Endodermal cell (in vitro differentiated cells): Measurements from ENCODE around the gene CRABP2. TPM values are rescaled to one million over a fixed set of nuclear protein-coding genes. Genes with fewer than 3 reads are reported as not detected.

ENCODE experiments used
- DNase-seq: peaks from one replicate; pipeline ENCODE4 v3.0.0-alpha.2; 2017
- H3K27ac ChIP-seq: 2 replicates; pipeline ENCODE4 v1.5.1; 2013; ENCODE audit warnings: mild to moderate bottlenecking, low read depth, low read length, moderate library complexity
- H3K27me3 ChIP-seq: 2 replicates; pipeline ENCODE4 v1.6.1; 2013; ENCODE audit warnings: mild to moderate bottlenecking, low read length, moderate library complexity; ENCODE audit not compliant: insufficient read depth, control insufficient read depth, poor library complexity, severe bottlenecking
- H3K36me3 ChIP-seq: 2 replicates; pipeline ENCODE4 v1.7.0; 2013; ENCODE audit warnings: mild to moderate bottlenecking, low read length, moderate library complexity; ENCODE audit not compliant: control insufficient read depth, insufficient read depth
- H3K4me1 ChIP-seq: one replicate; pipeline ENCODE4 v1.7.0; 2013; ENCODE audit warnings: low read length; ENCODE audit not compliant: control insufficient read depth, insufficient read depth
- H3K4me3 ChIP-seq: 2 replicates; pipeline ENCODE4 v1.5.1; 2013; ENCODE audit warnings: mild to moderate bottlenecking, low read length, moderate library complexity
- H3K9ac ChIP-seq: 2 replicates; pipeline ENCODE4 v1.6.1; 2013; ENCODE audit warnings: mild to moderate bottlenecking, low read length, moderate library complexity; ENCODE audit not compliant: poor library complexity, severe bottlenecking; ENCODE audit errors: extremely low read depth
- H3K9me3 ChIP-seq: 2 replicates; pipeline ENCODE4 v1.6.1; 2013; ENCODE audit warnings: mild to moderate bottlenecking, low read length, moderate library complexity; ENCODE audit not compliant: control insufficient read depth
- H3K27ac Mint-ChIP-seq: 2 replicates; pipeline ENCODE4 v1.8.0; 2020; ENCODE audit warnings: mixed read lengths
- H3K27me3 Mint-ChIP-seq: 2 replicates; pipeline ENCODE4 v1.8.0; 2021; ENCODE audit warnings: mild to moderate bottlenecking, mixed read lengths; ENCODE audit not compliant: insufficient read depth
- H3K36me3 Mint-ChIP-seq: 2 replicates; pipeline ENCODE4 v1.8.0; 2020; ENCODE audit warnings: low read depth, mixed read lengths
- H3K4me1 Mint-ChIP-seq: 2 replicates; pipeline ENCODE4 v1.8.0; 2020; ENCODE audit warnings: mixed read lengths
- H3K4me3 Mint-ChIP-seq: 2 replicates; pipeline ENCODE4 v1.8.0; 2020; ENCODE audit warnings: mild to moderate bottlenecking, moderate library complexity, mixed read lengths
- H3K9me3 Mint-ChIP-seq: 2 replicates; pipeline ENCODE4 v1.8.0; 2020; ENCODE audit warnings: mild to moderate bottlenecking, mixed read lengths
- CTCF ChIP-seq: fragments of 200-600 bp; sonication (generic); conservative IDR thresholded peaks from 2 replicates; pipeline ENCODE4 v1.5.0; 2021; ENCODE audit warnings: antibody characterized with exemption, mild to moderate bottlenecking
- WGBS, 2 experiments: methylation state at CpG; one replicate each; pipeline versions ENCODE4 v1.1.5 to v1.1.7; 2013; ENCODE audit warnings: missing lambda C conversion rate in 2 of 2, mixed read lengths in 1 of 2; ENCODE audit not compliant: insufficient coverage in 1 of 2, insufficient read length in 1 of 2; 5-methylcytosine and 5-hydroxymethylcytosine counted together
- total RNA-seq, 2 donors: library from RNA; stranded (reverse); fragmentation: NEBNext Ultra II Directional in 1 of 2; extraction: Animal tissue kit (Norgen Biotek cat#: 25700) in 1 of 2; gene quantifications; 2 replicates in 1 of 2; 3 replicates in 1 of 2; pipeline ENCODE4 v1.2.1, GENCODE V29; 2021

Gene CRABP2
- total RNA-seq, 2 donors from 2014 or later: 243 to 780 TPM

- Histone ChIP-seq H3K27ac (peak overlapping the region; percentile 95), H3K4me1 (peaks cover 28% of the 10 kb centered on the region), H3K9ac (no peak overlapping the region), H3K4me3 (no peak overlapping the region), H3K36me3 (no peaks in the 10 kb centered on the region), H3K27me3 (peaks cover 5% of the 10 kb centered on the region), H3K9me3 (no peaks in the 10 kb centered on the region)
- H3K4me3 Mint-ChIP-seq: no peak overlapping the region
- peak overlapping the region; percentile 85 for H3K27ac Mint-ChIP-seq
- no peak for TF ChIP-seq CTCF
- peaks cover 5% of the 10 kb centered on the region for H3K27me3 Mint-ChIP-seq
- DNase-seq: peak; percentile 84
- WGBS, 2 experiments: 28 to 55% methylated on average over 3 to 5 of the region's 5 CpGs
- H3K36me3 Mint-ChIP-seq: no peaks in the 10 kb centered on the region
- H3K9me3 Mint-ChIP-seq: no peaks in the 10 kb centered on the region
- H3K4me1 Mint-ChIP-seq: peaks cover 79% of the 10 kb centered on the region
Observed at GRCh38 chr1:156664046-156664766, 41.2 kb downstream of the CRABP2 start.

GRCh38 chr1:156663178-156663577 is 42.2 kb downstream of the CRABP2 start:
- DNase-seq: peak; percentile 77
- H3K9ac ChIP-seq: no peak overlapping the region
- no peaks in the 10 kb centered on the region for H3K36me3 ChIP-seq
- TF ChIP-seq CTCF: no peak
- Mint-ChIP-seq H3K27ac (peak overlapping the region; percentile 97), H3K27me3 (peaks cover 16% of the 10 kb centered on the region), H3K4me3 (no peak overlapping the region), H3K9me3 (no peaks in the 10 kb centered on the region), H3K36me3 (no peaks in the 10 kb centered on the region), H3K4me1 (peaks cover 72% of the 10 kb centered on the region)
- H3K4me1 ChIP-seq: peaks cover 26% of the 10 kb centered on the region
- no peak overlapping the region for H3K4me3 ChIP-seq
- no peaks in the 10 kb centered on the region for H3K9me3 ChIP-seq
- WGBS, 2 experiments: 62% methylated on average over 5 of the region's 5 CpGs; no CpG with 5 or more reads in 1 of the 2 experiments
- peaks cover 15% of the 10 kb centered on the region for H3K27me3 ChIP-seq
- H3K27ac ChIP-seq: no peak overlapping the region

- Mint-ChIP-seq H3K4me1 (peaks cover 67% of the 10 kb centered on the region), H3K4me3 (no peak overlapping the region), H3K27me3 (peaks cover 20% of the 10 kb centered on the region), H3K36me3 (no peaks in the 10 kb centered on the region), H3K27ac (peak overlapping the region; percentile 97), H3K9me3 (no peaks in the 10 kb centered on the region)
- WGBS, 2 experiments: 91 to 98% methylated on average over 5 of the region's 5 CpGs
- Histone ChIP-seq H3K4me3 (no peak overlapping the region), H3K27me3 (peaks cover 20% of the 10 kb centered on the region), H3K36me3 (no peaks in the 10 kb centered on the region), H3K9me3 (no peaks in the 10 kb centered on the region), H3K27ac (peak overlapping the region; percentile 85), H3K9ac (no peak overlapping the region), H3K4me1 (peaks cover 21% of the 10 kb centered on the region)
- TF ChIP-seq CTCF: no peak
- DNase-seq: no peak
Observed at GRCh38 chr1:156662800-156663055, 42.7 kb downstream of the CRABP2 start.
